Type B pancreatic cell (in vitro differentiated cells): Measurements from ENCODE around the gene ZNF80. TPM values are rescaled to one million over a fixed set of nuclear protein-coding genes. Genes with fewer than 3 reads are reported as not detected.

Source experiments
- DNase-seq: peaks from one replicate; pipeline ENCODE4 v3.0.0; 2021; ENCODE audit warnings: mixed read lengths; ENCODE audit not compliant: unreplicated experiment; ENCODE audit errors: extremely low spot score
- H3K27ac Mint-ChIP-seq: 2 replicates; pipeline ENCODE4 v1.8.0; 2021; ENCODE audit warnings: mild to moderate bottlenecking, mixed read lengths
- H3K27me3 Mint-ChIP-seq: 2 replicates; pipeline ENCODE4 v1.8.0; 2021; ENCODE audit warnings: mixed read lengths
- H3K36me3 Mint-ChIP-seq: 2 replicates; pipeline ENCODE4 v1.8.0; 2021; ENCODE audit warnings: mixed read lengths
- H3K4me1 Mint-ChIP-seq: one replicate; pipeline ENCODE4 v1.8.0; 2021; ENCODE audit warnings: mixed read lengths; ENCODE audit not compliant: unreplicated experiment
- H3K4me3 Mint-ChIP-seq: 2 replicates; pipeline ENCODE4 v1.8.0; 2021; ENCODE audit warnings: mild to moderate bottlenecking, mixed read lengths
- H3K9me3 Mint-ChIP-seq: 2 replicates; pipeline ENCODE4 v1.8.0; 2021; ENCODE audit warnings: mixed read lengths
- total RNA-seq: library from RNA; stranded (reverse); gene quantifications from 2 replicates; pipeline ENCODE4 v1.2.1, GENCODE V29; 2021; ENCODE audit warnings: low replicate concordance
- TF ChIP-seq, protein P1 (sequence below): fragments of 200-600 bp; sonication (generic); conservative IDR thresholded peaks from 2 replicates; pipeline ENCODE4 v1.5.0; 2021; ENCODE audit warnings: antibody characterized with exemption, mild to moderate bottlenecking

Gene ZNF80
- total RNA-seq, 1 donor from 2014 or later, result not detected

DNA sequence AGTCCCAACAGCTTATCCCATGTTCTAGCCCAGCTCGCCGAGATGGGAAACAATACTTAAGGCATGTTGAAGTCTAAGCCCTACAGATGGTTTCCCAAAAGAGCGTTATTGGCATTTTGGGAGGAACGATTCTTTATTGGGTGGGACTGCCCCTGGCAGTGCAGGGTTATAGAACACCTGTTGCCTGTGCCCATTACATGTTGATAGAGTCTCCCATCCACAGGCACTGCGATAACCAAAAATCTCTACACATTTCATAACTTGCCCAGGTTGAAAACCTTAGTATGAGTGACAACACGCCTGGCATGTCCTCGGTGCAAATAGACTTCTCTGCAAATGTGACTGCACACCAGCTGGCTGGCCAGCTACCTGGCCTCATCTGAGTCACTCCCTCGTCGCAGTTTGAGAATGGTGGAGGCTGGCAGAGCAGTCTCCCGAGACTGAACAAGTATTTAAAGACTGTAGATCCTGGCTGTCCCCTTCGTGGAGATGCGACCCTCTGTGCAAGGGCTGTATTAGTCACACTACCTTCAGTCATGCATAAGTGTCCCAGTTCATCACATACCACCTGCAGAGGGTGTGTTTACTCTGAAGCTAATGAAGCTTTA lies 18.7 kb downstream of the ZNF80 start:
- H3K9me3 Mint-ChIP-seq, result no peaks in the 10 kb centered on the region

DNA sequence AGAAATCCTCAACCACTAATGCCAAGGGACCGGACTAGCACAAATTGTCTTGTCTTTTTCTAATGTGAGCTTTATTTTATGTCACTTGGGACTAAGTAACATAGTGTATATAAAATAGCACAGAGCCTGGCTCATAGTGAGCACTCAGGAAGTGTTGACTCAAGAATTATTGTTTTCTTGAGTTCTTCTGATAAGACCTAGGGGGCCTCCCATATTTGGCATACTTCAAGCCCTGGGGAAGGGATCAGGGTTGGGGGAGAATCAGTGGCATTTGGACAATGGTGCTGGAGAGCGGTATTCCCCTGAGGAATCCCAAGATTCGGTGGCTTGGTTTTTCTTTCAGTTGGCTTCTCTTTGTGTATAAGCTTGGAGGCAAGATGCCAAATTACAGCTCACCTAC lies 19.4 kb downstream of the ZNF80 start:
- DNase-seq, result no peak
- Mint-ChIP-seq H3K27ac (no peak overlapping the region), H3K27me3 (peaks cover 4% of the 10 kb centered on the region), H3K9me3 (no peaks in the 10 kb centered on the region), H3K4me1 (peaks cover 5% of the 10 kb centered on the region), H3K36me3 (no peaks in the 10 kb centered on the region), H3K4me3 (no peak overlapping the region)
- TF ChIP-seq, protein P1, sequence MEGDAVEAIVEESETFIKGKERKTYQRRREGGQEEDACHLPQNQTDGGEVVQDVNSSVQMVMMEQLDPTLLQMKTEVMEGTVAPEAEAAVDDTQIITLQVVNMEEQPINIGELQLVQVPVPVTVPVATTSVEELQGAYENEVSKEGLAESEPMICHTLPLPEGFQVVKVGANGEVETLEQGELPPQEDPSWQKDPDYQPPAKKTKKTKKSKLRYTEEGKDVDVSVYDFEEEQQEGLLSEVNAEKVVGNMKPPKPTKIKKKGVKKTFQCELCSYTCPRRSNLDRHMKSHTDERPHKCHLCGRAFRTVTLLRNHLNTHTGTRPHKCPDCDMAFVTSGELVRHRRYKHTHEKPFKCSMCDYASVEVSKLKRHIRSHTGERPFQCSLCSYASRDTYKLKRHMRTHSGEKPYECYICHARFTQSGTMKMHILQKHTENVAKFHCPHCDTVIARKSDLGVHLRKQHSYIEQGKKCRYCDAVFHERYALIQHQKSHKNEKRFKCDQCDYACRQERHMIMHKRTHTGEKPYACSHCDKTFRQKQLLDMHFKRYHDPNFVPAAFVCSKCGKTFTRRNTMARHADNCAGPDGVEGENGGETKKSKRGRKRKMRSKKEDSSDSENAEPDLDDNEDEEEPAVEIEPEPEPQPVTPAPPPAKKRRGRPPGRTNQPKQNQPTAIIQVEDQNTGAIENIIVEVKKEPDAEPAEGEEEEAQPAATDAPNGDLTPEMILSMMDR, result no peak

More for the DNA sequence above, 18.7 kb downstream of the ZNF80 start:
- H3K36me3 Mint-ChIP-seq, result no peaks in the 10 kb centered on the region
- H3K4me1 Mint-ChIP-seq, result peaks cover 5% of the 10 kb centered on the region
- H3K4me3 Mint-ChIP-seq, result no peak overlapping the region
- no peaks in the 10 kb centered on the region for H3K27me3 Mint-ChIP-seq
- TF ChIP-seq, protein P1, result no peak
- DNase-seq, result no peak
- H3K27ac Mint-ChIP-seq, result no peak overlapping the region

- no peak overlapping the region for H3K4me3 Mint-ChIP-seq
- no peak for DNase-seq
- no peaks in the 10 kb centered on the region for H3K9me3 Mint-ChIP-seq
- H3K4me1 Mint-ChIP-seq, result peaks cover 5% of the 10 kb centered on the region
- H3K36me3 Mint-ChIP-seq, result no peaks in the 10 kb centered on the region
- H3K27me3 Mint-ChIP-seq, result peaks cover 9% of the 10 kb centered on the region
- H3K27ac Mint-ChIP-seq, result no peak overlapping the region
- TF ChIP-seq, protein P1, result no peak
These were observed 20.1 kb downstream of the ZNF80 start for GRCh38 chr3:114217266-114217665.

GRCh38 chr3:114216186-114216970 lies 21.0 kb downstream of the ZNF80 start:
- peaks cover 9% of the 10 kb centered on the region for H3K27me3 Mint-ChIP-seq
- H3K9me3 Mint-ChIP-seq, result no peaks in the 10 kb centered on the region
- H3K4me1 Mint-ChIP-seq, result peaks cover 5% of the 10 kb centered on the region
- H3K4me3 Mint-ChIP-seq, result no peak overlapping the region
- H3K36me3 Mint-ChIP-seq, result no peaks in the 10 kb centered on the region
- TF ChIP-seq, protein P1, result no peak
- H3K27ac Mint-ChIP-seq, result no peak overlapping the region
- no peak for DNase-seq

GRCh38 chr3:114214542-114215341 lies 22.6 kb downstream of the ZNF80 start:
- Mint-ChIP-seq H3K4me1 (peaks cover 4% of the 10 kb centered on the region), H3K27ac (no peak overlapping the region), H3K27me3 (peaks cover 9% of the 10 kb centered on the region), H3K9me3 (no peaks in the 10 kb centered on the region), H3K4me3 (no peak overlapping the region), H3K36me3 (no peaks in the 10 kb centered on the region)
- TF ChIP-seq, protein P1, result no peak
- no peak for DNase-seq
